GM10266 (cell line): Measurements from ENCODE around the gene VPS11.
A peak's percentile ranks its signal among the peaks of the same experiment; 100 is the strongest.

ENCODE experiments used
- DNase-seq: peaks from one replicate; pipeline ENCODE4 v3.0.0; 2012; ENCODE audit errors: extremely low spot score
- CTCF ChIP-seq: IDR thresholded peaks from 2 replicates; pipeline ENCODE4 v1.5.1; 2012; ENCODE audit warnings: mild to moderate bottlenecking, low read depth; ENCODE audit not compliant: control insufficient read depth, insufficient read depth; ENCODE audit errors: missing control alignments

The VPS11 gene

GRCh38 chr11:119067371-119068222 lies at the start of gene VPS11:
VPS11 (plus strand) TSS chr11:119067818; CDS start chr11:119067824, 6 bp downstream.
- DNase-seq, result peak; percentile 97
- TF ChIP-seq CTCF, result no peak

DNA sequence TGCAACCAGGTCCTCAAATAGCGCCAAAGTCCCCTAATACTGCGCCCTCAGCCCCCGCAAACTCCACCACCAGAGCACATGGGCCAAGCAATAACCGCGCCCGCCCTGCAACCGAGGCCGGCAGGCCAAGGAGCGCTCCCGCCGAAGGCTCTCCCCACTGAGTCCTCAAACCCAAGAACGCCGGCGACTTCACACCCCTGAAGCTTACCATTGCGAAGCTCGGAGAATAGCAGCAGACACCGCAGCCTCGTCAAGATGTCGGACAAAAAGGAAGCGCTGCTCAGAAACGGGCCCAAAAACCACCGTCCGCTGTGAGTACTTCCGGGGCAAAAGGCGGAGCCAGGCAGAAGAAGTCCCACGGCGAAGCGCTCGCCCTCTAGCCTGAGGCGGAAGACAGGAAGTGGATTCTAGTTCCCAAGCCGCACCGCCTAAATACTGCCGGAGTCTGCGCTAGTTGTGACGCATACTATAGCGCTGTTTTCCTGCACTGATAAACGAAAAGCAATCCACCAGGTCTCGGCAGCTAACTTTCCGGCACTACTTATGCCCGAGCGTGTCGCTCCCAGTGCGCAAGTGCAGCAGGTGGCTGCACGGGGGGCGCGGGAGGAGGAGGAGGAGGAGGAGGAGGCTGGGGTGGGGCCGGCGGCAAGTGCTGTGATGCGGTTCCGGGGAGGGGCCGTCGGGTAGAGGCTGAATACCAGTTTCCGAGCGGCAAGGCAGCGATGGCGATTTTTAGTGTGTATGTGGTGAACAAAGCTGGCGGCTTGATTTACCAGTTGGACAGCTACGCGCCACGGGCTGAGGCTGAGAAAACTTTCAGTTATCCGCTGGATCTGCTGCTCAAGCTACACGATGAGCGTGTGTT lies 49.3 kb upstream of the VPS11 start, which contains the start of the genes RPS25 and TRAPPC4:
Gene RPS25 (minus strand): TSS at position 270 of the 865 bp plus-strand sequence. CDS start 59 bp downstream, at position 211.
Gene TRAPPC4 (plus strand): TSS at position 693 of the 865 bp plus-strand sequence. CDS start 30 bp downstream, at position 723.
- peak; percentile 6 for TF ChIP-seq CTCF
- DNase-seq, result peak; percentile 89

GRCh38 chr11:119019996-119020395 lies 47.6 kb upstream of the VPS11 start:
- TF ChIP-seq CTCF, result no peak
- DNase-seq, result no peak

DNA sequence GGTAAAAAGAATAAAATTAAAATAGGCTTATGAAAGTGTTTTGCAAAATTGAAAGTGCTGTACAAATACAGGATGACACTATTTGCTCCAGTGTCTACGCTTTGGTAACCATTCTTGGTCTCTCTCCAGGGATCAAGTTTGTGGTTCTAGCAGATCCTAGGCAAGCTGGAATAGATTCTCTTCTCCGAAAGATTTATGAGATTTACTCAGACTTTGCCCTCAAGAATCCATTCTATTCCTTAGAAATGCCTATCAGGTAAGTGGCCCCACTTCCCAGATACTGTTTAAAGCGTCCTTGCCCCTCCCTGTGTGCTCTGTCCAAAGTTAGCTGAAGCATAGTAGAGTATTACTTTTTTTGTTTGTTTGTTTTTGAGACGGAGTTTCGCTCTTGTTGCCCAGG lies 46.0 kb upstream of the VPS11 start:
- no peak for DNase-seq
- no peak for TF ChIP-seq CTCF

DNA sequence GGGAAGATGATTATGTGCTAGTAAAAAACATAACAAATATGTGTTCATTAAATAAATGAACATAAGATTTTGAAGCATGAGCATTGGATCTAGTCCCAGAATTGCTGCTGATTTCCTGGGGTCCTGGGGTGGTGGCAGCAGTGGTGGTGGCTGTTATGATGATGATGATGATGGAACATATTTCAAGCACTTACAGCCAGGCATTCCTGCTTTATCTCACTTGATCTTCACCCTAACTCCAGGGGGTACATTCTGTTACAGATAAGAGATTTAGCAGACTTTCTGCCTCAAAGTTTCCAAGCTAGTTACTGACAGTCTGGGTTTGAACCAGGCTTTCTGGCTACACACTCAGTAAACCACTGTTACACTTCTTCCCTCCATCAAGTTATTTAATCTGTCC lies 43.9 kb upstream of the VPS11 start:
- no peak for DNase-seq
- no peak for TF ChIP-seq CTCF

DNA sequence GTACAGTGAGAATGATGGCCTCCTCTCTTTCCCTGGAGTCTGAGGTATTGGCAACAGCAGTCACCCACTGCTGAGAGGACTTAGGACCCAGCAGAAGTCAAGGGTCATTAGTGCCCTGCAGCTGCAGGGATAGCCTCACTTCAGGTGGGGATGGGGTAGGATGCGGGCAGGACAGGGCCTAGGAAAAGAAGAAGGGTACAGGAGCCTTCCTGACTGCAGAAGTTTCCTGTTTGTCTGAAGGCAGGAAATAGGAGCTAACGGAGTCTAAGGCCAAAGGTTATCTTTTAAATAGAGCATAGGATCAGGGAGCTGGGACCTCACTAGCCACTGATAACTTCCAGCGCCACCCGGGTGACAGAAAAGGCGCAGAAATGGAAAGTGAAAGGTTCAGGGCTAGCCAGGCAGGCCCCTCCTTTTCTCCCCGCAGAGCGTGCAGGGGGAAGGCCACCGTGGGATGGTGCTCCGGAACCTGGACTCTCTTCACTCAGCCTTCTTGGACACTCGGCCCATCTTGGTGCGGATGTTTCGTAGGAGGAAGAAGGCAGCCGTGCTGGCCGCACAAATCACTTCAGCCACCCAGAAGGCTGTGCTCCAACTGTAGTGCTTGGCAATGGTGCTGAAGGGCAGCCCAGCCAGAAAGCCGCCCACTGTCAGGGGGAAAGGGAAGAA lies 43.1 kb upstream of the VPS11 start:
- TF ChIP-seq CTCF, result no peak
- no peak for DNase-seq
